ENCODE data around the gene KICS2.

- TF ChIP-seq, protein P1, sequence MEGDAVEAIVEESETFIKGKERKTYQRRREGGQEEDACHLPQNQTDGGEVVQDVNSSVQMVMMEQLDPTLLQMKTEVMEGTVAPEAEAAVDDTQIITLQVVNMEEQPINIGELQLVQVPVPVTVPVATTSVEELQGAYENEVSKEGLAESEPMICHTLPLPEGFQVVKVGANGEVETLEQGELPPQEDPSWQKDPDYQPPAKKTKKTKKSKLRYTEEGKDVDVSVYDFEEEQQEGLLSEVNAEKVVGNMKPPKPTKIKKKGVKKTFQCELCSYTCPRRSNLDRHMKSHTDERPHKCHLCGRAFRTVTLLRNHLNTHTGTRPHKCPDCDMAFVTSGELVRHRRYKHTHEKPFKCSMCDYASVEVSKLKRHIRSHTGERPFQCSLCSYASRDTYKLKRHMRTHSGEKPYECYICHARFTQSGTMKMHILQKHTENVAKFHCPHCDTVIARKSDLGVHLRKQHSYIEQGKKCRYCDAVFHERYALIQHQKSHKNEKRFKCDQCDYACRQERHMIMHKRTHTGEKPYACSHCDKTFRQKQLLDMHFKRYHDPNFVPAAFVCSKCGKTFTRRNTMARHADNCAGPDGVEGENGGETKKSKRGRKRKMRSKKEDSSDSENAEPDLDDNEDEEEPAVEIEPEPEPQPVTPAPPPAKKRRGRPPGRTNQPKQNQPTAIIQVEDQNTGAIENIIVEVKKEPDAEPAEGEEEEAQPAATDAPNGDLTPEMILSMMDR (IDR thresholded peaks at IDR 0.05 in 4 of 5, conservative IDR thresholded peaks at IDR 0.05 in 1 of 5) = no peak
- TF ChIP-seq POLR2A (IDR thresholded peaks at IDR 0.05) = no peak
Observed at GRCh38 chr12:64203036-64203435, 19.1 kb downstream of the KICS2 start.

Data from gastrocnemius medialis (tissue), 4 donors.